SU-DHL-6 (cell line): Measurements from ENCODE around the gene RPL22L1.

ENCODE experiments used
- H2AFZ ChIP-seq: fragments of 200-600 bp; sonication (generic); 2 replicates; pipeline ENCODE4 v1.6.1; 2014; ENCODE audit warnings: low read depth, mild to moderate bottlenecking, moderate library complexity, mixed read lengths, antibody characterized with exemption, low read length; ENCODE audit not compliant: severe bottlenecking
- H3F3A ChIP-seq: fragments of 200-600 bp; shearing (Covaris generic); 2 replicates; pipeline ENCODE4 v1.6.0; 2016; ENCODE audit warnings: antibody characterized with exemption, mild to moderate bottlenecking; ENCODE audit not compliant: insufficient read depth
- H3K27ac ChIP-seq: fragments of 200-600 bp; sonication (generic); 2 replicates; pipeline ENCODE4 v1.5.1; 2016; ENCODE audit warnings: low read depth, mild to moderate bottlenecking, low read length, moderate library complexity, mixed read lengths
- H3K27me3 ChIP-seq: fragments of 200-600 bp; sonication (generic), shearing (Covaris generic); 2 replicates; pipeline ENCODE4 v1.6.0; 2014; ENCODE audit warnings: mild to moderate bottlenecking, low read length
- H3K36me3 ChIP-seq: fragments of 200-600 bp; sonication (generic); 2 replicates; pipeline ENCODE4 v1.6.1; 2014; ENCODE audit warnings: mild to moderate bottlenecking, low read length, mixed read lengths
- H3K4me2 ChIP-seq: fragments of 300-600, 200-600 bp; shearing (Covaris generic), sonication (generic); 2 replicates; pipeline ENCODE4 v1.6.0; 2014; ENCODE audit warnings: low read length, low read depth, mild to moderate bottlenecking; ENCODE audit not compliant: poor library complexity, severe bottlenecking
- H3K4me3 ChIP-seq: fragments of 200-600 bp; sonication (generic); 2 replicates; pipeline ENCODE4 v1.5.1; 2014; ENCODE audit warnings: antibody characterized with exemption, low read length, mild to moderate bottlenecking, mixed read lengths; ENCODE audit not compliant: insufficient read depth, poor library complexity, severe bottlenecking
- H3K79me2 ChIP-seq: fragments of 200-600 bp; sonication (generic); 2 replicates; pipeline ENCODE4 v1.6.1; 2014; ENCODE audit warnings: mild to moderate bottlenecking, low read length, moderate library complexity; ENCODE audit not compliant: insufficient read depth
- H3K9ac ChIP-seq: fragments of 200-600 bp; sonication (generic); 2 replicates; pipeline ENCODE4 v1.7.0; 2014; ENCODE audit warnings: mild to moderate bottlenecking, low read length
- H3K9me2 ChIP-seq: fragments of 200-600 bp; sonication (generic); replicated peaks from 2 replicates; pipeline ENCODE4 v1.6.1; 2014; ENCODE audit warnings: low read length; ENCODE audit not compliant: insufficient read depth
- H3K9me3 ChIP-seq: fragments of 200-600 bp; sonication (generic); 2 replicates; pipeline ENCODE4 v1.6.1; 2014; ENCODE audit warnings: low read length, mixed read lengths; ENCODE audit not compliant: insufficient read depth
- H4K20me1 ChIP-seq: fragments of 200-600 bp; sonication (generic); 2 replicates; pipeline ENCODE4 v1.6.1; 2014; ENCODE audit warnings: low read depth, mild to moderate bottlenecking, antibody characterized with exemption, low read length, moderate library complexity, mixed read lengths
- EZH2phosphoT487 ChIP-seq: fragments of 200-600 bp; sonication (generic), shearing (Covaris generic); conservative IDR thresholded peaks from 2 replicates; pipeline ENCODE4 v1.6.1; 2018; ENCODE audit warnings: mild to moderate bottlenecking, antibody characterized with exemption, low read length, moderate library complexity, mixed read lengths
- TF ChIP-seq, protein P1 (sequence below): fragments of 200-600 bp; sonication (generic); IDR thresholded peaks from one replicate; pipeline ENCODE4 v1.5.1; 2017; ENCODE audit warnings: antibody characterized with exemption, mild to moderate bottlenecking, low read length, moderate library complexity; ENCODE audit not compliant: insufficient read depth, poor library complexity, severe bottlenecking

Gene RPL22L1

DNA sequence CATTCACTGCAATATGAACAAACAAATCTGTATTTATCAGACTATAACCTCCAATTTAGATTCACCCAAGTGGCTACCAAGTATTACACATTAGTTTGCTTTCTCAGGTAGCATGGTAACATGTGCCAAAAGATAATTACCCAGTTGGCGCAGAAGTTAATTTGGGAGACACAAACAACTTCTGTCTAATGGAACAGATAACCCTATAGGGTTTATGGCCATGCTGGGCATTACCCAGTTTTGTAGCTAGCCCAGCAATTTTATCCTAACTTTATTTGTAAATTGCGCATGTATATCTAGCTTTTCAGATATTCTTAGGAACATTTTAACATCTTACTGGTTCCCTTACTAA, 780 bp downstream of the RPL22L1 start:
- Histone ChIP-seq H4K20me1 (peaks cover 26% of the 10 kb centered on the region), H3K4me3 (peak overlapping the region; percentile 96), H3K27ac (peak overlapping the region; percentile 82), H3K9ac (peak overlapping the region; percentile 94), H3F3A (peaks cover 57% of the 10 kb centered on the region), H3K27me3 (no peaks in the 10 kb centered on the region), H2AFZ (no peak overlapping the region), H3K36me3 (peaks cover 36% of the 10 kb centered on the region), H3K4me2 (peak overlapping the region; percentile 98), H3K9me2 (no peaks in the 10 kb centered on the region), H3K9me3 (no peaks in the 10 kb centered on the region), H3K79me2 (peaks cover 21% of the 10 kb centered on the region)
- TF ChIP-seq, protein P1, sequence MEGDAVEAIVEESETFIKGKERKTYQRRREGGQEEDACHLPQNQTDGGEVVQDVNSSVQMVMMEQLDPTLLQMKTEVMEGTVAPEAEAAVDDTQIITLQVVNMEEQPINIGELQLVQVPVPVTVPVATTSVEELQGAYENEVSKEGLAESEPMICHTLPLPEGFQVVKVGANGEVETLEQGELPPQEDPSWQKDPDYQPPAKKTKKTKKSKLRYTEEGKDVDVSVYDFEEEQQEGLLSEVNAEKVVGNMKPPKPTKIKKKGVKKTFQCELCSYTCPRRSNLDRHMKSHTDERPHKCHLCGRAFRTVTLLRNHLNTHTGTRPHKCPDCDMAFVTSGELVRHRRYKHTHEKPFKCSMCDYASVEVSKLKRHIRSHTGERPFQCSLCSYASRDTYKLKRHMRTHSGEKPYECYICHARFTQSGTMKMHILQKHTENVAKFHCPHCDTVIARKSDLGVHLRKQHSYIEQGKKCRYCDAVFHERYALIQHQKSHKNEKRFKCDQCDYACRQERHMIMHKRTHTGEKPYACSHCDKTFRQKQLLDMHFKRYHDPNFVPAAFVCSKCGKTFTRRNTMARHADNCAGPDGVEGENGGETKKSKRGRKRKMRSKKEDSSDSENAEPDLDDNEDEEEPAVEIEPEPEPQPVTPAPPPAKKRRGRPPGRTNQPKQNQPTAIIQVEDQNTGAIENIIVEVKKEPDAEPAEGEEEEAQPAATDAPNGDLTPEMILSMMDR: no peak
- TF ChIP-seq EZH2phosphoT487: no peak

- Histone ChIP-seq H3K4me3 (peak overlapping the region; percentile 96), H3K9me3 (no peaks in the 10 kb centered on the region), H3F3A (peaks cover 62% of the 10 kb centered on the region), H3K4me2 (peak overlapping the region; percentile 98), H3K79me2 (peaks cover 21% of the 10 kb centered on the region), H2AFZ (no peak overlapping the region), H3K9ac (peak overlapping the region; percentile 94), H3K9me2 (no peaks in the 10 kb centered on the region), H3K36me3 (peaks cover 36% of the 10 kb centered on the region), H3K27ac (peak overlapping the region; percentile 82), H4K20me1 (peaks cover 26% of the 10 kb centered on the region), H3K27me3 (no peaks in the 10 kb centered on the region)
- TF ChIP-seq EZH2phosphoT487: no peak
- TF ChIP-seq, protein P1: no peak
Observed at GRCh38 chr3:170868577-170869238, 1.3 kb downstream of the RPL22L1 start.

GRCh38 chr3:170867143-170867937, 2.7 kb downstream of the RPL22L1 start:
- H3K4me2 ChIP-seq: peak overlapping the region; percentile 98
- H3K27ac ChIP-seq: peak overlapping the region; percentile 82
- H3K9me2 ChIP-seq: no peaks in the 10 kb centered on the region
- H2AFZ ChIP-seq: no peak overlapping the region
- no peaks in the 10 kb centered on the region for H3K9me3 ChIP-seq
- peaks cover 21% of the 10 kb centered on the region for H3K79me2 ChIP-seq
- H4K20me1 ChIP-seq: peaks cover 26% of the 10 kb centered on the region
- peak overlapping the region; percentile 94 for H3K9ac ChIP-seq
- TF ChIP-seq, protein P1: no peak
- TF ChIP-seq EZH2phosphoT487: no peak
- H3K36me3 ChIP-seq: peaks cover 36% of the 10 kb centered on the region
- peak overlapping the region; percentile 96 for H3K4me3 ChIP-seq
- peaks cover 69% of the 10 kb centered on the region for H3F3A ChIP-seq
- no peaks in the 10 kb centered on the region for H3K27me3 ChIP-seq
